VCaP (cell line): ENCODE results near the gene MTTP.
"Not testable (repeated sequence)": the region's sequence is repeated elsewhere in the genome, so short reads cannot be mapped to it uniquely, and the experiment has no call there.

Experiments
- H3K27ac ChIP-seq: fragments of 450-650 bp; 2 replicates; pipeline ENCODE4 v1.5.1; 2017
- CTCF ChIP-seq: fragments of 450-650 bp; conservative IDR thresholded peaks from 2 replicates; pipeline ENCODE4 v1.5.1; 2017; ENCODE audit warnings: mild to moderate bottlenecking, moderate library complexity

MTTP gene

DNA sequence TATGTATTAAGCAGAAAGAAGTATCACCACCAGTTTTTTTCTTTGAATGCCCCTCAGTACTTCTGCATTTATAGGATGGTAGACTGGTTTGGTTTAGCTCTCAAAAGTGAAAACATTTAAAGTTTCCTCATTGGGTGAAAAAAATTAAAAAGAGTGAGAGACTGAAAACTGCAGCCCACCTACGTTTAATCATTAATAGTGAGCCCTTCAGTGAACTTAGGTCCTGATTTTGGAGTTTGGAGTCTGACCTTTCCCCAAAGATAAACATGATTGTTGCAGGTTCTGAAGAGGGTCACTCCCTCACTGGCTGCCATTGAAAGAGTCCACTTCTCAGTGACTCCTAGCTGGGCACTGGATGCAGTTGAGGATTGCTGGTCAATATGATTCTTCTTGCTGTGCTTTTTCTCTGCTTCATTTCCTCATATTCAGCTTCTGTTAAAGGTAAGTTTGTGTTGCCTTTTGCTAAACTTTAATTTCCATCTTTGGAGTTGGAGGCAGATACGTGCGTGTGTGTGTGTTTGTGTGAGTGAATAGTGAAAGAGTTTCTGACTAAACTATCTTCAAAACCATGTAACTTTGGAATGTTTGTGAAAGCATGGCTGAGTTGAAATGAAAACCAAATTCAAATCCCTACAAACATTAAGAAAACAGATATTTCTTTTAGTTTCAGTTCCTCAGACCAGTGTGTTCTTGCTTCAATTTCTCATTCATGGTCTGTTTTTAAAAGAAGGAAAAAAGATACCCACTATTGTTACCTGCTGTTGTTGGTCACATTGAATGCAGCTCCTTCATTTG, at the start of gene MTTP:
MTTP (plus strand) TSS at position 295 of the 795 bp plus-strand sequence; CDS start at position 381, 86 bp downstream.
- H3K27ac ChIP-seq, result no peak within 1 kb of the TSS
- no peak for TF ChIP-seq CTCF

- no peak overlapping the region for H3K27ac ChIP-seq
These were observed 45.4 kb upstream of the MTTP start for GRCh38 chr4:99529228-99529627.

DNA sequence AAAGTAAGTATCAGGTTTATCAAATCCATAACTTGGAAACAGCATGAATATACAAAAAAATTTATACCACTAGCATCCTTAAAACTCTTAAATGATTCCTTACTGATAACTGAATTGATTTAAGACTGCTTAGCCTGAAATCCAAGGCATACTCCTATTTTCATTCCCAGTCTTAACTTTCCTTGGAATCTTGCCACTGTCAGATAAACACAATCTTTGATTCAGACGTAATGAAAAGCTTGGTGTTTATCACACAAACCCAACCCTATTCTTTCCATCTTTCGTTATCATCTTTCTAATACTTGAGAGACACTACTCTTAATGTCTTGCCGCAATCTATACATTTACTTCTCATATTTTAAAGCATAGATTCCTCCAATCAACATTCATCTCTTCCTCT, 44.7 kb upstream of the MTTP start:
- H3K27ac ChIP-seq, result no peak overlapping the region
- TF ChIP-seq CTCF, result no peak

More at GRCh38 chr4:99529228-99529627, 45.4 kb upstream of the MTTP start:
- no peak for TF ChIP-seq CTCF

DNA sequence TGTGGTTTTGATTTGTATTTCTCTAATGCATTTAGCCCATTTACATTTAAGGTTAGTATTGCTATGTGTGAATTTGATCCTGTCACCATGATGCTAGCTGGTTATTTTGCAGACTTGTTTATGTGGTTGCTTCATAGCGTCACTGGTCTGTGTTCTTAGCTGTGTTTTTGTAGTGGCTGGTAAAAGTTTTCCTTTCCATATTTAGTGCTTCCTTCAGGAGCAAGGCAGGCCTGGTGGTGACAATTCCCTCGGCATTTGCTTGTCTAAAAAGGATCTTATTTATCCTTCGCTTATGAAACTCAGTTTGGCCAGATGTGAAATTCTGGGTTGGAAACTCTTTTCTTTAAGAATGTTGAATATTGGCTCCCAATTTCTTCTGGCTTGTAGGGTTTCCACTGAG, 39.9 kb upstream of the MTTP start:
- not testable (repeated sequence) for H3K27ac ChIP-seq

DNA sequence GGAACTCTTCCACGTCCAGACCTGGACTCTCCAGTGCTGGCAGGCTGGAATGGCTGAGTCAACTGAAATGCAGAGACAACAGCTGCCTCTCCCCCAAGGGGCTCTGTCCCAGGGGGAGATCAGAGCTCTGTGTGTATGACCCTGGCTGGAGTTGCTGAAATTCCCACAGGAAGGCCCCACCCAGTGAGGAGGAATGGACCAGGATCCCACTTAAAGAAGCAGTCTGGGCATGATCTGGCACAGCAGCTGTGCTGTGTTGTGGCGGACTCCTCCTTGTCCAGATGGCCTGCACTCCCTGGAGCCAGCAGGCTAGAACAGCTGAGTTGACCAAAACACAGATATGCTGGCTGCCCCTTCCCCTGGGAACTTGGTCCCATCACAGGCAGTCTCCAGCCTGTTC, 38.4 kb upstream of the MTTP start:
- H3K27ac ChIP-seq, result no peak overlapping the region
- TF ChIP-seq CTCF, result no peak

GRCh38 chr4:99536848-99537247, 37.8 kb upstream of the MTTP start:
- TF ChIP-seq CTCF, result no peak
- no peak overlapping the region for H3K27ac ChIP-seq

DNA sequence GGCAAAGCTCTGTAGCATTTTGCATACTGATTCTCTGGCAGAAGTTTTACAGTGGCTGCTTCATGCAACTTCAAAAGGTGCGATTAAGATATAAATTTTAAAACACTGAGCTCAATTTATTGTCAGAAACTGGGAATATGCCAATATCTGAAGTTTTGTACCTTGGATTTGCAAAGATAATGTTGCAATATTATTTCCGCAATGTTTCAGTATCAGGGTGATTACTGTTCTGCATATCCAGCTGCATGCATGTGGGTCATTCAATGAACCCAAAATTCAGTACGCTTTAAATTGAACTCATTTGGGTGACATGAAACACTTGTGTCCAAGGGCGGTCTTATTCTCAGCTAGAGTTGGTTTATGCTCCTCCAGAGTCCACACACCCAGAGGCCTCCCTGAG, 37.0 kb upstream of the MTTP start:
- TF ChIP-seq CTCF, result no peak
- H3K27ac ChIP-seq, result no peak overlapping the region

GRCh38 chr4:99540277-99540939, 34.2 kb upstream of the MTTP start:
- H3K27ac ChIP-seq, result no peak overlapping the region
- TF ChIP-seq CTCF, result no peak
